Epidermal melanocyte (primary cell): Measurements from ENCODE around the gene PLXDC2.

Experiments used
- DNase-seq: peaks from one replicate; pipeline ENCODE4 v3.0.0; 2011; ENCODE audit warnings: low spot score; ENCODE audit not compliant: insufficient read length

Gene PLXDC2

DNA sequence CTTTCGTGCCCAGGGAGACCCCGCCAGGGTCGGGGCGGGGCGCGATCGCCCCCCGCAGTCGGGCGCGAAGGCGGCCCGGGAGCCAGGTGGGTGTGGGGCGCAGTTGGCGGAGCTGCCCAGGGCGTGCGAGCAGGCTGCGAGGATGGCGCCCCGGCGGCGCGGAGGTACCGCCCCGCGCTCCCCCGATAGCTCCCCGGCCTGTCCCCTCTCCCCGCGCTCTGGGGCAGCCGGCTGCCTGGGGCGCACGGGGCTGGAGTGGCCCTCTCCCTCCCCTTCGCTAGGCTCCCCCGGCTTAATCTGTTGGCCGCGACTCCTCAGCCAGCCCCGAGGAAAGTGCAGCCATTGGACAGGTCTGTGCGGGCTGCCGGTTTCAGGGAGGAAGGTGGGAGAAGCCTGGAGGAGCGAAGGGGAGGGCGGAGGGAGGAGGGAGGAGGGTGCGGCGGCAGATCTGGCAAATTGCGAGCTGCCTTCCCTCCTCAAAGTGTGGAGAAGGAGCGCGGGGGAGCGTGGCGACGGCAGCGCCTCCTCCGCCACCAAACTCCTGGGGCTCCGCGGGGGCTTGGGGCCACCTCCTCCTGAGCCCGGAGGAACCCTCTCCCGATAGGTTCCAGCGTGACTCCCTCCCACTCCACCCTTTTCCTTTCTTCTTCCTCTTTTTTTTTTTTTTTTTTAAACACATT, 361 bp upstream of the PLXDC2 start:
- no peak for DNase-seq

GRCh38 chr10:19817231-19817933, 1.1 kb downstream of the PLXDC2 start:
- no peak for DNase-seq

DNA sequence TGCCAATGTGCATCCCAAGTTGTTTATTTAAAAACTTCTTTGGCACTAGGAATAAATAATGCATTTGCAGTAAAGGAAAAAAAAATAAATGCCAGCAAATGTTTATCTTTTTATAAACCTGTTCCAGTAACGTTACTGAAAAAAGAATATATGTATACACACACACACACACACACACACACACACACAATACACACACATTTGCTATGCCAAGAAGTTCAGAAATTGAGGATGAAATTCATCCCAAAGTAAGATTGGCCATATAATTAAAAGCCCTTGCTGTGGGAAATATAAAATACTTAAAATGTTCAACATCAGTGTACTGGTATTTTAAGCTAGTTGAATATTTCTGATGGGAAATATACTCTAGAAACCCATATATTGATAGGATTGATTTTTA, 2.6 kb downstream of the PLXDC2 start:
- no peak for DNase-seq

- no peak for DNase-seq
Observed at GRCh38 chr10:19819419-19820033, 3.3 kb downstream of the PLXDC2 start.

DNA sequence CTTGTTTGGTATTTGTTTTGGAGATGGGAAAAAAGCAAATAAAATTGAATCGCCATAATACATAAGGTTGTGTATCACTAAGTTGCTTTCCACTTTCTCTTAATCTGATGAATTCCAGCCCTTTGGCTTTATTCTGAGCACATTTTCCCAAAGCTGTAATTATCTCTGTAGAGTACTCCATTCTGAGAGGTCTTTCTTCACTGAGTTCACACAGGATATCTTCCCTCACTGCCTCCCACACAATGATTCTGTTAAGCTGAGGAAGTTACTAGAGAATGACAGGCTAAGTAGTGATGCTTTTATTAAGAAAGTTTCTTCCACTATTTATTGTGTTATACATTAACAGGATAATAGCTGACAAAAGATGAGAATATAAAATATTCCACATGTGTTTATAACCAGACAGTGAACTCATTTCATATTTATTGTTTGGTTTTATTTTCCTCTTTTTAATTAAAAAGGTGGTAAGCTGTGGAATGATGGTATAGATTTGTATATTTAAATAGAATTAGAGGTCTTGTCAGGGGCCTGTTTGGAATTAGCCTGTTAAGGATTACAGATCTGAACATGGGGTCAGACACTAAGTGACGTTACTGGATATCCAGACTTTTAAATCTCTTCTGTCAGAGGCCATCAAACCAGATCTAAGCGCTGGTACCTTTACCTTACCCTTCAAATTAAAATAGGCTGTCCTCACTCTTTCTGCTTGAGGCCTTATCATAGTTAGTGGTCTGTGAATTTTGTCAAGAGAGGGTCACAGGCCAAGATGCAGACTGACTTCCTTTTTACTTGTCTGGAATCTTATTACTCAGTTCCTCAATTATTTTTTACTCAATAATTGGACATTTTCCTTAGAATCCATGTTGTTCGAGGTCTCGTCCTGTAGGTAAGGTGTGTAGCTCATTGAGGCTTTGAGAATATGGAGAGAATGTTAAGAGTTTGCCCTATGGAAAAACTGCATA, 8.4 kb downstream of the PLXDC2 start:
- no peak for DNase-seq

DNA sequence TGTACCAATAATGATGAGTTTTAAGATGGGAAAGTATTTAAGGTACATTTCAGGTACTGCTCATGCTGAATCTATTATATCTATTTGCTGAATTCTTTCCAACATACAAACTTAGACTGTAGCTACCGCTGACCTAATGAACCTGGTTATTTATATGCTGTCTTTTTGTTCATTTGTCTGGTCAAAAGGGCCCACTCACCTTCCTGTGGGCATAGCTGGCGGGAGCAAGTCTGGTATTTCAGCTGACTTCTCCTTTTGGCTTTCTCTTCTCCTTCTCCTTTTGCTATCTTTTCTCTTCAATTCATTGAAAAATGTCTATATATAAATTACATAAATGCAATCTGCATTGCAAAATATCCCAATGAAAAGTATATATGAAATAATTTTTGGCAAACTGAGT, 9.5 kb downstream of the PLXDC2 start:
- no peak for DNase-seq

DNA sequence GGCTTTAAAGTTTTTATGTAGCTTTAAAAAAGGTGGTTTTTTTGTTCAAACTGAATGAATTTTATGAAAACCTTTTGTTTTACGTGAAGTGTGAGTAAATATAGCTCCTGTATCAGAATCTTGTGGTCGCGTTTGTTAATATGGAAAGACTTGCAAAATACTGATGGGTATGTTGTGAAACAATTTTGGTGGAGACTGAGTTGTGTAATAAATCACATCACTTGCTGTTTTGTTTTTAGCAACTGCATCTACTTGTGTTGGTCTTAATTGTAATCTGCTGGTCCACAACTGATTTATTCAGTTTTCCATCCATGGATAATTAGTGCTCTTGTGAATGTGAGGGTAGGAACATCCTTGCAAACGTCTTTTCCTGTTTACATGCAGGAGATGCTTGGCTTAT, 10.5 kb downstream of the PLXDC2 start:
- DNase-seq, result no peak

DNA sequence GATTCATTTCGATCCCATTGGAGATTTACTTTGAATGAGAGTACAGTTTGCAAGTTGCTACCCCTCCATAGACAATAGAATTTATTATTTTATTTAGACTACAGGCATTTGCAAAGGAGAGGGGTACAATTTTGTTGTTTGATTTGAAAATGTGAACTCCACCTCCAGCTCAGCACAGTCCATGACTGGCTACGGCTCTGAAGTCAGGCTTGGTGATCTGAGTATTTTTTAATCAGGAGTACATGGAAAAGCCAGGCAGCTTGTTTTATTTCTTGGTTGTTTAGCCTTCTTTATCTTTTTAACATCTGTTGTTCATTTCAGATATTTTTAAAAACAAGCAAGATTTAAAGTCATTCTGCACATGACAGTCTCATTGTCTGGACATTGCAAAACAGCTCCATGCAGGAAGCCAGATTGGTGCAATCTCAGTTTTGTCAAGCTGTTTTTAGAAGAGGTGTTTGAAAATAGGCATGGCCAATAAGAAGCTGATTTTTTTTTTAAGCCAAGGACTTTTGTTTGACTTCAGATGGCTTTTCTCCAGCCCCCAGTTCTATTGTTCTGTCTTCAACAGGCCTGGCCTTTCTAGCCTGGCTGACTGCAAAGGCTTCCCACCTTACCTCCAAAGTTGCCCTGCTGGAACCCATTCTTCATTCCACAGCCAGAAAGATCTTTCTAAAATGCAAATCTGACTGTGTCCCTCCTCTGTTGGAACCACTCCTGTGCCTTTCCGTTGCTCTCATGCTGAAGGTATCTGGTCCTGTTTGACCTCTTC, 12.2 kb downstream of the PLXDC2 start:
- no peak for DNase-seq

DNA sequence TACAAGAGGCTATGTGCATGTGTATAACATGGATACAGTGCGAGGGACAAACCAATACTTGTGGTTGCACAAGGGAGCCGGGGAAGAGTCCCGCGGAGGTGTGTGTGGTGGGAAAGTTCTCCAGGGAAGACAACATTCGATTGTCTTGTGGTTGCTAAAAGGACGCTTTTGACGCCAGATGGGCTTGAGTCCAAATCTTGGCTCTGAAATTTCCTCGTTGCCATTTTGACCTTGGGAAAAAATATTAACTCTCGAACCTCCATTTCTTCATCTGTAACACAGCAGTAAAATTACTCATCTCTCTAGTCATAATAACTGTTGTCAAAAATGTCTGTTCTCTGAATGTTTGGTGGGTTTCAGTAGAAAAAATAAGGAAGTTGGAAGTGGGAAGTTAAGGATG, 16.5 kb downstream of the PLXDC2 start:
- no peak for DNase-seq

DNA sequence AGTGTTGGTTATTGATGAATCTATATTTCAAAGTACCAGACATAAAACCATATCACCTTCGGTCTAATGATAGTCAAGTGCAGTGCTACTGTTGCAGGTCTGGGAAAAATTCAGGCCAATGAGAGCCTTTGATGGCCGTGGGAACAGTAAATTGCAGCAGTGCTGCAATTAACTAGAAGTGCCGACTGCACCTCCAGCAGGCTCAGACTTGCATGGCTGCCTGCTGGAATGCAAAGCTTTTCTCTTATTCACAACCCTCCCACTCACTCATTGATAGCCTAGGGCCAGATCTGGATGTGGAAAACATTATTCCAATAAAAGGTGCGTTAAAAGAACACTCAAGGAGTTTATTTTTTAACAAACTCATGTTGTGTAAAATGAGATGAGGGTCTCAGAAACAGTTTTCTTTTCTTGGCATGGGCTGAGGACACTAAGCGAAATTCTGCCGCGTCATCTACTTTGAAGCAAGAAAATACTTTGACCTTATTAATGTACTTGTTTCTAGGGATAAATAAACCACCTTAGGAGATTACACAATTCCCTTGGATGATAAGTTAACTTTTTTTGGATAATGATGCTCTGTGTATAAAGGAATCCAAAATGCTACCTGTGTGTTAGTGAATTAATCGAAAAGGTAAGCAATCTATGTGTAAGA, 17.1 kb downstream of the PLXDC2 start:
- DNase-seq, result no peak

GRCh38 chr10:19835952-19836351, 19.7 kb downstream of the PLXDC2 start:
- no peak for DNase-seq

- DNase-seq, result no peak
Observed at GRCh38 chr10:19839090-19839489, 22.9 kb downstream of the PLXDC2 start.

- no peak for DNase-seq
Observed at GRCh38 chr10:19839552-19839951, 23.3 kb downstream of the PLXDC2 start.

DNA sequence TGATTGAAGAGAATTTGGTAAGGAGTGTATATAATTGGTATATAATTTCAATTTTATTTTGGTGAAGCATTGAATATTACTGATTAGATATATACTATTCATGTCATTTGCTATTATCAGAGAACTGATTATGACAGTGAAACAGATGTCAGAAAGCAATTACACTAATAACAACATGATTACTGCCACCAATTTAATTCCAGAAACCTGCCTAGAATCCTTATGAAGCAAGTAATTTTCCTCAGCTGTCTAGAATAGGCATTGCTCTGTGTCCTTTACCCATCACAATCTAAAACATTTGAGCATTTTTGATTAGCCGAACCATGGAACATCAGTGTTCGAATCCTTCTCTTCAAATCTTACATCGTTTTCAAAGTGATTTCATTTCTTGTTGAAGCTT, 24.5 kb downstream of the PLXDC2 start:
- no peak for DNase-seq

DNA sequence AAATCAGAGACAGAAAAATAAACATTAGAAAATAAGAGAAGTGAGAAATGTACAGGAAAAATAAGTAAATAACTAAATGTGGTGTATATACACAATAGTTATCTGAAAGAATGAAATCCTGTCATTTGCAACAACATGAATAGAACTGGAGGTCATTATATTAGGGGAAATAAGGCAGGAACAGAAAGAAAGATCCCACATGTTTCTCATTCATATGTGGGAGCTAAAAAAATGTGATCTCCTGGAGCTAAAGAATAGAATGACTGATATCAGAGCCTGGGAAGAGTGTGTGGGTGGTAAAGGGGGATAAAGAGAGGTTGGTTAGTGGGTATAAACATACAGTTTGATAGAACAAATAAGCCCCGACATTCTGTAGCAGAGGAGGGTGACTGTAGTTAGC, 27.3 kb downstream of the PLXDC2 start:
- no peak for DNase-seq

DNA sequence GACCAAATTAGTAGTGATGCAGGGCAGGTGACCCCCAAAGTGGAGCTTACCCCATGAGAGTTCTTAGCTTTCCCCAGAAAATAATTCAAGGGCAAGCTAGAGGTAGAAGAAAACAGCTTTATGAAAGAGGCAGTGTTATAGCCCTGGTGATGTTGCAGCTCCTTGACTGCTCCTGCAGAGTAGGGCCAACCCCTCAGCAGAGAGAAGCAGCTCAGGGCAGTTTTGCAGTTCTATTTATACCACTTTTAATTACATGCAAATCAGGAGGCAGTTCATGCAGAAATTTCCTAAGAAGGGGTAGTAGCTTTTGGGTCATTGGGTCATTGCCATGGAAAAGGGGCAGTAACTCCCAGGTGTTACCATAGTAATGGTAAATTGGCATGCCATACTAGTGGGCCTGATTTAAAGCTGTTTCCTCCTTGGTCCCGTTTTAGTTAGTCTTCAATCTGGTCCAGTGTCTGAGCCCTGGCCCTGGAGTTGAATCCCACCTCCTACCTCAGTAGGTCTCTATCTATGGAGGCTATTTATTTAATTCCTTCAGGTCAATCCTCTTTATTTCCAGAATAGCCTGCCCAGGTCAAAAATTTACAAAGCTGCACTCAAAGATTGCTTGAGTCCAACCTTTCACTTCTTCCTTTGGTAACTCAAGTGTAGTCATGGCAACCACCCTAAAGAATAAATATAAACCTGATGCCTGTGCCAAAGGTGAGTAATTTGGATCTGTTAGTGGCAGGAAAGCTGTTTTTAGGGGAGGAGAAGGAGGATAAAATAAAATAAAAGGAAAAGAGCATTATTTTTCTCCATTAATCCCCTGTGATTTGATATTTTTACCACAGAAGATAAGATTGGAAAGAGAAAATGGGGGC, 29.5 kb downstream of the PLXDC2 start:
- no peak for DNase-seq

DNA sequence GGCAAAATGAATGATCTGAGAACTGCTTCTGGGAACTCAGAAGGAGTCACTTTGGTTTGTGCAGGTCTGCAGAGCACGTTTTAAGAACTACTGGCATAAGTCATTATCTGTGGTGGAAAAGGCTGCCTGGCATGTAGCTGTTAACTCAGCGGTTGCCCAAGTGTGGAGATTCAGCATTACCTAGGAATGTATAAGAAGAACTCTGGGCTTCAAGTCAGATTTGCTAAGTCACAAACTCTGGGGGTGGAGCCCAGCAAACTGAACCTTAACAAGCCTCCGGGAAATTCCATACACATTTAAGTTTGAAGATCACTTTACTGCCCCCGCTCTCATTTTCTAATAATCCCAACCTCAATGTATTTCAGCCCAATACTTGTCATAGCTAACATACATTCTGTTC, 31.1 kb downstream of the PLXDC2 start:
- DNase-seq, result no peak

- DNase-seq, result no peak
Observed at GRCh38 chr10:19848226-19848985, 32.2 kb downstream of the PLXDC2 start.

GRCh38 chr10:19853831-19854230, 37.6 kb downstream of the PLXDC2 start:
- DNase-seq, result no peak
